IMR-90 (cell line): Measurements from ENCODE around the gene RELCH. TPM values are rescaled to one million over a fixed set of nuclear protein-coding genes. Genes with fewer than 3 reads are reported as not detected.

Experiments
- ATAC-seq: fragments of 200-7000 bp; cut with Tn5 transposase; 2 replicates; pipeline ENCODE4 v1.9.1; 2020; ENCODE audit warnings: low read depth, mild to moderate bottlenecking, moderate library complexity
- BruUV-seq: library from RNA; stranded (reverse); fragments of 400-500 nt; replicated peaks from 2 replicates; lab custom pipeline; 2021; lab: Mats Ljungman, UMichigan
- CTCF ChIA-PET: fragments of 300-600 bp; formaldehyde crosslinking; extraction: SDS; loops from one replicate; lab custom pipeline; 2021; ENCODE audit warnings: antibody characterized with exemption; lab: Yijun Ruan, JAX
- POLR2A ChIA-PET: fragments of 300-600 bp; sonication (Branson Sonifier 250); formaldehyde crosslinking; loops from one replicate; lab custom pipeline; 2022; ENCODE audit warnings: antibody characterized with exemption; ENCODE audit not compliant: unreplicated experiment; lab: Charles Lee
- DNase-seq: peaks from one replicate; pipeline ENCODE4 v3.0.0; 2013
- H2AFZ ChIP-seq: replicated peaks from 2 replicates; pipeline ENCODE3; 2013; ENCODE audit warnings: low read length, mild to moderate bottlenecking; ENCODE audit not compliant: poor library complexity
- H2AK5ac ChIP-seq: 2 replicates; pipeline ENCODE4 v1.6.1; 2013; ENCODE audit warnings: low read depth, low read length, inconsistent platforms
- H2AK9ac ChIP-seq: replicated peaks from 2 replicates; pipeline ENCODE3; 2013; ENCODE audit warnings: mild to moderate bottlenecking, low read depth, low read length, moderate library complexity; ENCODE audit not compliant: poor library complexity
- H2BK120ac ChIP-seq: 2 replicates; pipeline ENCODE4 v1.6.1; 2013; ENCODE audit warnings: low read depth, low read length, inconsistent platforms
- H2BK15ac ChIP-seq: 3 replicates; pipeline ENCODE4 v1.6.1; 2013; ENCODE audit warnings: low read depth, low read length, inconsistent platforms
- H2BK20ac ChIP-seq: 2 replicates; pipeline ENCODE4 v1.6.1; 2013; ENCODE audit warnings: low read depth, mild to moderate bottlenecking, inconsistent platforms, low read length, moderate library complexity
- H2BK5ac ChIP-seq: 2 replicates; pipeline ENCODE4 v1.6.1; 2013; ENCODE audit warnings: mild to moderate bottlenecking, low read depth, low read length, inconsistent platforms; ENCODE audit not compliant: poor library complexity, severe bottlenecking
- H3K14ac ChIP-seq: replicated peaks from 2 replicates; pipeline ENCODE4 v1.6.1; 2013; ENCODE audit warnings: low read depth, low read length, inconsistent platforms
- H3K18ac ChIP-seq: 2 replicates; pipeline ENCODE4 v1.6.1; 2013; ENCODE audit warnings: low read depth, low read length, control low read depth
- H3K23ac ChIP-seq: 2 replicates; pipeline ENCODE4 v1.6.1; 2013; ENCODE audit warnings: low read depth, low read length, inconsistent platforms
- H3K27ac ChIP-seq: 2 replicates; pipeline ENCODE4 v1.5.1; 2013; ENCODE audit warnings: mild to moderate bottlenecking, control low read depth, low read length; ENCODE audit not compliant: insufficient read depth
- H3K27me3 ChIP-seq: 2 replicates; pipeline ENCODE4 v1.6.1; 2013; ENCODE audit warnings: low read length; ENCODE audit not compliant: control insufficient read depth, insufficient read depth
- H3K36me3 ChIP-seq: 2 replicates; pipeline ENCODE4 v1.6.1; 2013; ENCODE audit warnings: low read length, mixed read lengths; ENCODE audit not compliant: control insufficient read depth, insufficient read depth
- H3K4ac ChIP-seq: 2 replicates; pipeline ENCODE4 v1.6.1; 2013; ENCODE audit warnings: low read depth, low read length, inconsistent platforms
- H3K4me1 ChIP-seq: 2 replicates; pipeline ENCODE4 v1.6.1; 2013; ENCODE audit warnings: low read length, mixed read lengths; ENCODE audit not compliant: control insufficient read depth, insufficient read depth
- H3K4me2 ChIP-seq: 2 replicates; pipeline ENCODE4 v1.6.1; 2013; ENCODE audit warnings: low read depth, mild to moderate bottlenecking, control low read depth, low read length, moderate library complexity
- H3K4me3 ChIP-seq: 2 replicates; pipeline ENCODE4 v1.5.1; 2013; ENCODE audit warnings: low read depth, mild to moderate bottlenecking, control low read depth, low read length, moderate library complexity; ENCODE audit not compliant: insufficient read depth
- H3K56ac ChIP-seq: 2 replicates; pipeline ENCODE4 v1.6.1; 2013; ENCODE audit warnings: low read length, inconsistent platforms; ENCODE audit not compliant: insufficient read depth; ENCODE audit errors: extremely low read depth
- H3K79me1 ChIP-seq, 2 experiments: 2 replicates each; pipeline ENCODE4 v1.6.1; 2013; ENCODE audit warnings: low read length in 2 of 2, inconsistent platforms in 1 of 2, low read depth in 1 of 2
- H3K9ac ChIP-seq: 2 replicates; pipeline ENCODE4 v1.6.1; 2013; ENCODE audit warnings: low read depth, low read length, control low read depth
- H3K9me1 ChIP-seq: 2 replicates; pipeline ENCODE4 v1.6.1; 2013; ENCODE audit warnings: low read length, inconsistent platforms; ENCODE audit not compliant: insufficient read depth
- H3K9me3 ChIP-seq: 2 replicates; pipeline ENCODE4 v1.6.1; 2013; ENCODE audit warnings: low read length; ENCODE audit not compliant: control insufficient read depth, insufficient read depth
- H4K20me1 ChIP-seq: 2 replicates; pipeline ENCODE4 v1.6.1; 2013; ENCODE audit warnings: low read length, inconsistent platforms; ENCODE audit not compliant: insufficient read depth
- H4K5ac ChIP-seq: 2 replicates; pipeline ENCODE4 v1.6.1; 2013; ENCODE audit warnings: mild to moderate bottlenecking, low read depth, low read length, control low read depth
- H4K8ac ChIP-seq, 2 experiments: 2 replicates each; pipeline ENCODE4 v1.6.1; 2013; ENCODE audit warnings: low read depth in 2 of 2, low read length in 2 of 2, control low read depth in 1 of 2, inconsistent platforms in 1 of 2
- H4K91ac ChIP-seq: 2 replicates; pipeline ENCODE4 v1.6.1; 2013; ENCODE audit warnings: low read depth, low read length, inconsistent platforms; ENCODE audit not compliant: insufficient read depth
- CEBPB ChIP-seq: IDR thresholded peaks from 2 replicates; pipeline ENCODE4 v1.6.1; 2012; ENCODE audit warnings: low read depth, low read length, improper control_type of control experiment
- CHD1 ChIP-seq: IDR thresholded peaks from 2 replicates; pipeline ENCODE4 v1.6.1; 2012; ENCODE audit warnings: low read depth, low read length, improper control_type of control experiment
- CTCF ChIP-seq: conservative IDR thresholded peaks from 2 replicates; pipeline ENCODE4 v1.5.1; 2012; ENCODE audit warnings: mild to moderate bottlenecking, low read depth, low read length, improper control_type of control experiment
- ELK1 ChIP-seq: fragments of 150-350 bp; IDR thresholded peaks from 2 replicates; pipeline ENCODE4 v1.6.1; 2016; ENCODE audit warnings: low read depth, mild to moderate bottlenecking, low read length, moderate library complexity, borderline replicate concordance
- FOS ChIP-seq: fragments of 150-350 bp; IDR thresholded peaks from 2 replicates; pipeline ENCODE4 v1.6.1; 2016; ENCODE audit warnings: low read depth, low read length
- MAZ ChIP-seq: IDR thresholded peaks from 2 replicates; pipeline ENCODE4 v1.6.1; 2012; ENCODE audit warnings: low read depth, mild to moderate bottlenecking, low read length, improper control_type of control experiment, moderate library complexity, borderline replicate concordance
- MXI1 ChIP-seq: IDR thresholded peaks from 2 replicates; pipeline ENCODE4 v1.6.1; 2012; ENCODE audit warnings: low read depth, mild to moderate bottlenecking, low read length, moderate library complexity, borderline replicate concordance
- RAD21 ChIP-seq: IDR thresholded peaks from 2 replicates; pipeline ENCODE4 v1.6.1; 2012; ENCODE audit warnings: low read length, improper control_type of control experiment
- WGBS, 2 experiments: methylation state at CpG; one replicate each; pipeline versions ENCODE4 v1.1.5 to v1.1.7; 2013; ENCODE audit warnings: missing lambda C conversion rate in 2 of 2; ENCODE audit not compliant: insufficient read length in 1 of 2; ENCODE audit errors: extremely low coverage in 2 of 2; 5-methylcytosine and 5-hydroxymethylcytosine counted together
- dilution Hi-C: fragments of 300-500 bp; cut with HindIII; formaldehyde crosslinking; loops from one replicate; pipeline ENCODE4 v1.14.3; 2018; ENCODE audit warnings: low sequenced_read_pairs; ENCODE audit not compliant: unreplicated experiment
- in situ Hi-C: fragments of 300-500 bp; cut with MboI; formaldehyde crosslinking; loops from 3 replicates; pipeline ENCODE4 v1.14.3; 2019; ENCODE audit warnings: low sequenced_read_pairs, inconsistent platforms, mixed read lengths
- intact Hi-C: fragments of 100-400 bp; cut with micrococcal nuclease; formaldehyde crosslinking; loops from 2 replicates; pipeline ENCODE4 v1.10.0; 2022
- polyA plus RNA-seq, 3 experiments: library from polyadenylated mRNA; depleted of rRNA; stranded (reverse); fragments of >200 nt; gene quantifications; 2 replicates each; pipeline ENCODE4 v1.2.3, GENCODE V29; 2012; ENCODE audit warnings: low replicate concordance in 1 of 3
- total RNA-seq: library from RNA; depleted of rRNA; stranded (reverse); fragments of >200 nt; gene quantifications from 2 replicates; pipeline ENCODE4 v1.2.3, GENCODE V29; 2012

RELCH gene
- total and polyA plus RNA-seq, 2 of the 4 experiments (the other 2 are of a cell fraction) = 14.4 to 52.5 TPM

GRCh38 chr18:62301322-62301721 lies 114.3 kb downstream of the RELCH start:
- ATAC-seq (no peak), DNase-seq (no peak)
- no peak overlapping the region for H2AK9ac ChIP-seq
- POLR2A ChIA-PET = no interaction called here
- no peak overlapping the region for H3K23ac ChIP-seq
- peaks cover 4% of the 10 kb centered on the region; the same call in 1 of the 2 replicates for H3K36me3 ChIP-seq
- H3K9me3 ChIP-seq = no peaks in the 10 kb centered on the region
- H3K9me1 ChIP-seq = no peaks in the 10 kb centered on the region; the same call in 1 of the 2 replicates
- H4K91ac ChIP-seq = no peak overlapping the region
- H2BK5ac ChIP-seq = no peak overlapping the region
- H2BK20ac ChIP-seq = no peak overlapping the region
- H4K20me1 ChIP-seq = no peaks in the 10 kb centered on the region
- H3K27me3 ChIP-seq = no peaks in the 10 kb centered on the region
- no peak overlapping the region for H3K4me3 ChIP-seq
- no peak overlapping the region for H2BK15ac ChIP-seq
- no peak overlapping the region for H4K8ac ChIP-seq
- H3K56ac ChIP-seq = no peak overlapping the region
- H3K4me2 ChIP-seq = no peak overlapping the region
- no peak overlapping the region for H2AFZ ChIP-seq
- H3K27ac ChIP-seq = no peak overlapping the region
- in situ Hi-C loops = no loop called here
- no peak overlapping the region for H3K14ac ChIP-seq
- CTCF ChIA-PET = no interaction called here
- no peak overlapping the region for H2BK120ac ChIP-seq
- no peak overlapping the region for H3K4ac ChIP-seq
- dilution Hi-C loops = no loop called here
- H3K4me1 ChIP-seq = no peaks in the 10 kb centered on the region
- H3K9ac ChIP-seq = no peak overlapping the region
- no TSS peak for BruUV-seq
- no peak overlapping the region for H2AK5ac ChIP-seq
- no peak overlapping the region for H4K5ac ChIP-seq
- TF ChIP-seq MXI1 (no peak), MAZ (no peak), FOS (no peak), CHD1 (no peak), ELK1 (no peak), CTCF (no peak), CEBPB (no peak), RAD21 (no peak)
- no peak overlapping the region for H3K18ac ChIP-seq
- no CpG with 5 or more reads among the region's 1 CpG for WGBS, 2 experiments
- intact Hi-C loops = no loop called here
- H3K79me1 ChIP-seq = no peaks in the 10 kb centered on the region
